Memory B cell (primary cell): ENCODE results near the gene OR51D1.

Source experiments
- ATAC-seq: fragments of 150-1000 bp; cut with Tn5 transposase; 2 replicates; pipeline ENCODE4 v1.10.0; 2021; ENCODE audit warnings: low read depth, mild to moderate bottlenecking, moderate library complexity
- DNase-seq, 2 donors: peaks; one replicate each; pipeline ENCODE4 v3.0.0; 2022; ENCODE audit warnings: low spot score in 2 of 2
- H3K27ac Mint-ChIP-seq: one replicate; pipeline ENCODE4 v1.8.0; 2022; ENCODE audit warnings: mild to moderate bottlenecking, moderate library complexity, mixed read lengths
- H3K27me3 Mint-ChIP-seq: one replicate; pipeline ENCODE4 v1.8.0; 2022; ENCODE audit warnings: mixed read lengths
- H3K36me3 Mint-ChIP-seq: one replicate; pipeline ENCODE4 v1.8.0; 2022; ENCODE audit warnings: mild to moderate bottlenecking, mixed read lengths
- H3K4me1 Mint-ChIP-seq: one replicate; pipeline ENCODE4 v1.8.0; 2022; ENCODE audit warnings: mixed read lengths
- H3K4me3 Mint-ChIP-seq: one replicate; pipeline ENCODE4 v1.8.0; 2022; ENCODE audit warnings: mild to moderate bottlenecking, moderate library complexity, mixed read lengths
- H3K9me3 Mint-ChIP-seq: one replicate; pipeline ENCODE4 v1.8.0; 2022; ENCODE audit warnings: mixed read lengths

OR51D1 gene

DNA sequence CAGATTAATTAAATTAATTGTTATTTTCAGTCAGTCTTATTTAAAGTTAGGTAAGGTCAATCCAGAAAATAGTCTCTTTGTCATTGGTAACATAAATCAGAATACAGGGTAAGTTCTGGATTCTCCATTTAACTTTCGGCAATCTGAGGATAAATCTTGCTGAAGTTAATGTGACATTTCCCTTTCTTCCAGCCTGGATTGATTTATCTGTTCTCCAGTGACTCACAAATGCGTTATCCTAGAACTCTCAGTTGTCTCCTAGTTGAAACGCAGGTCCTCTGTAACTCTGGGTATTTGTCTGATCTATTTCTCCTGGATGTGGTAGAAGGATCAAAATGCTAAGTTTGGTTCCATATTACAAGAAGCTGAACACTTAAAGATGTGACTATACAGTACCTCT, 27.5 kb downstream of the OR51D1 start:
- no peaks in the 10 kb centered on the region for H3K4me1 Mint-ChIP-seq
- no peak overlapping the region for H3K4me3 Mint-ChIP-seq
- H3K9me3 Mint-ChIP-seq = peaks cover 2% of the 10 kb centered on the region
- peaks cover 9% of the 10 kb centered on the region for H3K27me3 Mint-ChIP-seq
- H3K36me3 Mint-ChIP-seq = no peaks in the 10 kb centered on the region
- no peak for DNase-seq
- no peak for ATAC-seq
- no peak overlapping the region for H3K27ac Mint-ChIP-seq

DNA sequence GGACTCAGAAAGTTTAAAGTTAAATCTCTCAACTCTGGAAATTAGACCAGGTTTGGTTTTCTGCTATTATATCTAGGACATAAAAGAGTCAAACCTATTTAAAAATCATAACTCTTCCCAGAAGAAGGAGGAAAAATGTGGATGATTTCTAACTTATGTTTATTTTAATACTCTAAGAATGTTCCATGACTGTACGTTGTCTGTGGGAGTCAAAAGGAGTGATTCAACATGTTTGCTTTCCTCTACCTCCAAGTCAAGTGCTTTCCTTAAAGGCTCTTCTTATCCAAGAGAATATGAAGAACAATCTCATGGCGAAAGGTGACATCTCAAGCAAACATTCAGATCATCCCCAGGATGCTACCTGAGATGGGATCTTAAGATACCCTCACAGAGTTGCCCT, 28.1 kb downstream of the OR51D1 start:
- DNase-seq = no peak
- ATAC-seq = no peak
- H3K4me1 Mint-ChIP-seq = no peaks in the 10 kb centered on the region
- no peak overlapping the region for H3K4me3 Mint-ChIP-seq
- H3K36me3 Mint-ChIP-seq = no peaks in the 10 kb centered on the region
- H3K27ac Mint-ChIP-seq = no peak overlapping the region
- peaks cover 2% of the 10 kb centered on the region for H3K9me3 Mint-ChIP-seq
- peaks cover 10% of the 10 kb centered on the region for H3K27me3 Mint-ChIP-seq

DNA sequence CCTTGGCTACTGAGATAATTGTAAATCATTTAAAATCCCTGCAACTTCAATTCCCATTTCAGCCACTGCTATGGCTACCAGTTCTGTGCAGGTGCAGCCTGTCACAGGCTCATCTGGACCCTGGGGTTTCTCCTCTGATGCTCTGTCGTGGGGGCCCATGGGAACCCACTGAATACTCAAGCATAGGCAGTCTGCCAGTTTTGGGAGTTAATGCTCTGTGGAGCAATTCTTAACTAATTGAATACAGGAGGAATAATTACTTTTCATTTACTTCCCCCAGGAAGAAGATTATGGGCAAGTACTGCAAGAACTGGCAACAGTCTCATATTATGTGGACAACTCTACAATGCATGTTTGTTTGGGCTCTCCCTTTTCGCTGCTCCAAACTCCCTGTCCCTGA, 34.5 kb downstream of the OR51D1 start:
- no peaks in the 10 kb centered on the region for H3K4me1 Mint-ChIP-seq
- no peak for ATAC-seq
- no peak overlapping the region for H3K27ac Mint-ChIP-seq
- no peak overlapping the region for H3K4me3 Mint-ChIP-seq
- no peaks in the 10 kb centered on the region for H3K9me3 Mint-ChIP-seq
- no peak for DNase-seq
- H3K36me3 Mint-ChIP-seq = no peaks in the 10 kb centered on the region
- H3K27me3 Mint-ChIP-seq = peaks cover 7% of the 10 kb centered on the region

GRCh38 chr11:4672470-4672869, 35.2 kb downstream of the OR51D1 start:
- H3K9me3 Mint-ChIP-seq = no peaks in the 10 kb centered on the region
- DNase-seq (no peak), ATAC-seq (no peak)
- H3K36me3 Mint-ChIP-seq = no peaks in the 10 kb centered on the region
- H3K27me3 Mint-ChIP-seq = peaks cover 7% of the 10 kb centered on the region
- no peaks in the 10 kb centered on the region for H3K4me1 Mint-ChIP-seq
- H3K27ac Mint-ChIP-seq = no peak overlapping the region
- no peak overlapping the region for H3K4me3 Mint-ChIP-seq

DNA sequence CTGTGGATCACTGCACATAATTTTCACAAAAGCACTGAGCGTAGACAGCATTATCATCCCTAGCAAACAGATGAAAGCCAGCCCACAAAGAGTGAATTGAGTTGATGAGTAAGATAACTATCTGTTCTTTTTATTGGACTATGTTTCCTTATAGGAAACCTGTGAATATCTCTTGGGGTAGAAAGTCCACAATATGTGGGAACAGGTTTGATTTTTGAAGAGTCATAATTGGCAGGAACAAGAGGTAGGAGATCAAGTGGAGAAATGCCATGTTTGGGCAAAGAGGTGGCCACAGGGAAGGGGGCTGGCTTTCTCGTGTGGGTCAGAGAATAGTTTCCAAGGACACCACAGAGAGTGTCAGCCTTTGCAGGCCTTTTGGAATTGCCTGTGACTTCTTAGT, 36.5 kb downstream of the OR51D1 start:
- ATAC-seq = no peak
- no peak overlapping the region for H3K4me3 Mint-ChIP-seq
- no peaks in the 10 kb centered on the region for H3K36me3 Mint-ChIP-seq
- no peak overlapping the region for H3K27ac Mint-ChIP-seq
- no peak for DNase-seq
- H3K27me3 Mint-ChIP-seq = peaks cover 7% of the 10 kb centered on the region
- no peaks in the 10 kb centered on the region for H3K9me3 Mint-ChIP-seq
- no peaks in the 10 kb centered on the region for H3K4me1 Mint-ChIP-seq

GRCh38 chr11:4677948-4678347, 40.7 kb downstream of the OR51D1 start:
- DNase-seq = no peak
- no peaks in the 10 kb centered on the region for H3K9me3 Mint-ChIP-seq
- no peak overlapping the region for H3K27ac Mint-ChIP-seq
- no peak overlapping the region for H3K4me3 Mint-ChIP-seq
- ATAC-seq = no peak
- no peaks in the 10 kb centered on the region for H3K4me1 Mint-ChIP-seq
- no peaks in the 10 kb centered on the region for H3K36me3 Mint-ChIP-seq
- H3K27me3 Mint-ChIP-seq = peaks cover 5% of the 10 kb centered on the region

GRCh38 chr11:4680341-4680740, 43.1 kb downstream of the OR51D1 start:
- peaks cover 4% of the 10 kb centered on the region for H3K27me3 Mint-ChIP-seq
- no peaks in the 10 kb centered on the region for H3K36me3 Mint-ChIP-seq
- H3K4me1 Mint-ChIP-seq = no peaks in the 10 kb centered on the region
- ATAC-seq (no peak), DNase-seq (no peak)
- H3K9me3 Mint-ChIP-seq = no peaks in the 10 kb centered on the region
- H3K27ac Mint-ChIP-seq = no peak overlapping the region
- no peak overlapping the region for H3K4me3 Mint-ChIP-seq

DNA sequence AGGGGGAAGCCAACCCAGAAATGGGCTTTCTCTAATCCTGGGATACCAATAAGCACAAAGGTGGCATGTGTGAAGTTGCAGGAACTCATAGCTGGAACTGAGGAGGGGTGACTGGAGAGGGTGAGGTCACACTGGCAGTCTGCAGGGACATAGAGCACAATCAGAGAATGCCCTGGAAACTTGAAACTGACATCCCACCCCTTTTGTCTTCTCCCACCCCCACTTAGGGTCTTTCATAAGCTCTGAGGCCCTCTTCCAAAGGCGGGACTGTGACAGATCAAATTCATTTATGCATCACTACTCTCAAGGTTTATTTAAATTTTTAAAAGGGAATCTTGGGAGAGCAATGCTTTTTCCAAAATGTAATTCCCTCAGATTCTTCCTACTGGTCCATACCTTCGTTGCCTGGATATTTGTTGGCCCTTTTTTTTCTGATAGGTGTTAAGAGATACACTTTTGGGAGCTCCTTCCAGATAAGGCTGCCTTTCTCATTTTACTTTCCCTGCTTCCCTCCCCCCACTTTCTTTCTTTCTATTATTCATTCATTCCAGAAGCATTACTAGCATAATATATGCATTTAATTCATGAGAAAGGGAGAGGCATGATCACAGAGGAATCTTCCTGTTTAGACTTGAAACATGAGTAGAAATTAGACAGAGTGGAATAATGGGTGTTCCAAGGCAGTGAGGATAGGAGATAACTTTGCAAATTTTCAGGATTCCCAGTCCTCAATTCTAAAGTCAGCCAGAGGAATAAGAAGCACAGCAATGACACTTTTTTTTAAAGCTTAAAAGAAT, 45.5 kb downstream of the OR51D1 start:
- DNase-seq (no peak), ATAC-seq (no peak)
- Mint-ChIP-seq H3K36me3 (no peaks in the 10 kb centered on the region), H3K27me3 (peaks cover 2% of the 10 kb centered on the region), H3K9me3 (no peaks in the 10 kb centered on the region), H3K27ac (no peak overlapping the region), H3K4me1 (no peaks in the 10 kb centered on the region), H3K4me3 (no peak overlapping the region)

DNA sequence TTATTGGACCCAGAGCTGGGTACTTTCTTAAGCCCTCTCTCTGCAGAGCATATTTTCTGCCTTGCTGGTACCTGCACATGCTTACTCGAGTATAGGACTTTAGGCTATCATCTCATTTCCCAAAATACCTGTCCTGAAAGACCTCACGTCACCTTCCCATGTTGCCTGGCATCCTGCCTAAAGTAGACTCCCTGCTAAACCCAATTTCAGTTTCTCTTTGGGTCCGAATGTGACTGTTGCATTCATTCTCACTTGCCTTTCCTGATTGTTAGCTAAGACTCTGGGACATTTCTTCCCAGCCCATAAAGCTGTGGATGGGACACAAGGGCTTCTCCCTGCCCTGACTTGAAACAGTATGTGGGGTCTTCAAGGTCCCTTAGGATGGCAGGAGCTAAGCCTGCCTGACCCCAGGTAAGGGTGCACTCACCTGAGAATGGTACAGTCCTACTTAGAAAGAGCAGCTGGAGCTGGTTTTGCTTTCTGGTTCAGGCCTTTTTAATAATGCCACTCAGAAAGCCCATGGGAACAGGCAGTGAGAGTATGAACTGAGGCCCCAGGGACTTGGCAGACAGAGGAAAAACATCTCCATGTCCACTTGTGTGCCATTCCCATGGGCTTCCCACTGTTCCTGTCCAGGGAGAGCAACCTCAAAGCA, 47.5 kb downstream of the OR51D1 start:
- Mint-ChIP-seq H3K36me3 (no peaks in the 10 kb centered on the region), H3K9me3 (no peaks in the 10 kb centered on the region), H3K27me3 (peaks cover 2% of the 10 kb centered on the region), H3K4me1 (no peaks in the 10 kb centered on the region), H3K4me3 (no peak overlapping the region), H3K27ac (no peak overlapping the region)
- DNase-seq (no peak), ATAC-seq (no peak)
